GM18519 (cell line): Measurements from ENCODE around the gene PSMD8.
"Not testable (repeated sequence)": the region's sequence is repeated elsewhere in the genome, so short reads cannot be mapped to it uniquely, and the experiment has no call there.

Experiments
- ATAC-seq: cut with Tn5 transposase; IDR thresholded peaks from one replicate; pipeline ENCODE4 v1.9.1; 2021; ENCODE audit warnings: mild to moderate bottlenecking, moderate library complexity; ENCODE audit not compliant: unreplicated experiment, low FRiP score

Gene PSMD8

DNA sequence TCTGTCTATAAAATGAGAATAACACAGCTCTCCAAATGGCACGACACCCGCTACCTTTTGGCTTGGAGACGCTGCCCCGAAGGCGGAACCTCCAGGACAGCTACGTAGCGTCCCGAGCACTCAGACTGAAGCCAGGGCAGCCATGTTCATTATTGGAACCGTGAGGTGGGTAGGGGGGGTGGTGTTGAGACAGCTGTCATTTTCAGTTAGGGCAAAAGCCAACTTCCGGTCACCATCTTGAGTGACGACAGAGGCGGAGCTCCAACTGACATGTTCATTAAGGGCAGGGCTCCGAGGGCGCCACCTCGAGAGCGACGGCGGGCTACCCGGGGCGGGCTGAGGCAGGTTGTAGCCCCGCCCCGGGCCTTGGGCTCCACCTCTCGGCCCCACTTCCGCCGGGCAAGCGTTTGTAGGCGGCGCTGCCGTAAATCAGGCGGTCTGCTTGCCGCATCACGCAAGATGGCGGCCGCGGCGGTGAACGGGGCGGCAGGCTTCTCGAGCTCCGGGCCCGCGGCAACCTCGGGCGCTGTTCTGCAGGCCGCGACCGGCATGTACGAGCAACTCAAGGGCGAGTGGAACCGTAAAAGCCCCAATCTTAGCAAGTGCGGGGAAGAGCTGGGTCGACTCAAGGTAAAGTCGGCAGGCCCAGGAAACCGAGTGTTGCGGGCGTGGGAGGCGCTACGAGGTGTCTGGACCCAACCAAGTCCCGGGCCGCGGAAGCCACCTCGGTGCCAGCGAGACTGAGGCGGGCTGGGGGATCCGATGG lies at the start of gene PSMD8:
Gene PSMD8, plus strand, starts transcription at position 240 of the 766 bp plus-strand sequence. Its CDS starts 31 bp downstream, at position 271.
- peak; percentile 79 for ATAC-seq

DNA sequence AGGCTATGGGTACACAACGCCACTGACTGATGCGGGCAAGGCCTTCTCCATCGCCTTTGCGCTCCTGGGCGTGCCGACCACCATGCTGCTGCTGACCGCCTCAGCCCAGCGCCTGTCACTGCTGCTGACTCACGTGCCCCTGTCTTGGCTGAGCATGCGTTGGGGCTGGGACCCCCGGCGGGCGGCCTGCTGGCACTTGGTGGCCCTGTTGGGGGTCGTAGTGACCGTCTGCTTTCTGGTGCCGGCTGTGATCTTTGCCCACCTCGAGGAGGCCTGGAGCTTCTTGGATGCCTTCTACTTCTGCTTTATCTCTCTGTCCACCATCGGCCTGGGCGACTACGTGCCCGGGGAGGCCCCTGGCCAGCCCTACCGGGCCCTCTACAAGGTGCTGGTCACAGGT lies 47.8 kb upstream of the PSMD8 start:
- no peak for ATAC-seq

DNA sequence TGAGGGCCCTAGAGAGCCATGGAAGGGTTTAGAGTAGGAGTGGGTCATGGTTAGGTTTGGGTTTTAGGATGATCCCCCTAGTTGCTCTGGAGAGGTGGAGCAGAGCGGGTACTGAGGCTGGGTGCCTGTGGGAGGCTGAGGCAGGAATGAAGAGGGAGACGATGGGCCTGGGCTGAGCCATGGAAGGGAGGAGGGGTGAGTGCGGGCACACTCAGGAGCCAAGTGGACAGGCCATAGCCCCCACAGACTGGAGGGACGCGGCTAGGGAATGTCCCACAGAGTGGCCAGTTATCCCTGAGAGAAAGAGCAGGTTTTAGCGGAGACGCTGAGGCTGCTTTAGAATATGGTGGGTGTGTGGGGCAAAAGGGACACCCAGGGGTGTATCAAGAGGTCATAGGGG lies 44.7 kb upstream of the PSMD8 start:
- no peak for ATAC-seq

DNA sequence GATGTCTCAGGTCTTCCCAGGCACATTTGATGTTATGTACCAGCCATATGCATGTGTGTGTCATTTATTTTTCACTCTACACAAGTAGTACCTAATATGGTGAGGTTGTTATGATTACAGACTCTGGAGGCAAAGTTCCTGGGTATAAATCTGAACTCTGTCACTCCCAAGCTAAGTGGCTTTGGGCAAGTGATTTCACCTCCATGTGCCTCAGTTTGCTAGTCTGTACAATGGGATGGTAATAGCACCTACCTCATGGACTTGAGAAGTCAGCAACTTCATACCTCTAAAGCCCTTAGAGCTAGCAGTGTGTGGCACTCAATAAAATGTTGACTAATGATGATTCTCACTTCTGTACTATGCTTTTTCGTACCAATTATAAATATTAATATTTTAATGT lies 42.6 kb upstream of the PSMD8 start:
- no peak for ATAC-seq

DNA sequence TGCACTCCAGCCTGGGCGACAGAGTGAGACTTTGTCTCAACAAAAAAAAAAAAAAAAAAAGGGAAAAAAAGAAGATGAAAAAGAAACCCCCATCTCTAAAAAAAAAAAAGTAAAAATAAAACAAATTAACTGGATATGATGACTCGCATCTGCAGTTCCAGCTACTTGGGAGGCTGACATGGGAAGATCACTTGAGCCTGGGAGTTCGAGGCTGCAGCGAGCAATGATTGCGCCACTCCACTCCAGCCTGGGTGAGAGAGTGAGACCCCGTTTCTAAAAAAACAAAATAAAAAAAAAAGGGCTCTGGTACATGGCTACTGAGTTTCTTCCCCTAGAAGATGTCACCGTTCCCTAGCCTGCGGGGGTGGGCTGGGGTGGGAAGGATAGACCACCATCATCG lies 41.1 kb upstream of the PSMD8 start:
- no peak for ATAC-seq

DNA sequence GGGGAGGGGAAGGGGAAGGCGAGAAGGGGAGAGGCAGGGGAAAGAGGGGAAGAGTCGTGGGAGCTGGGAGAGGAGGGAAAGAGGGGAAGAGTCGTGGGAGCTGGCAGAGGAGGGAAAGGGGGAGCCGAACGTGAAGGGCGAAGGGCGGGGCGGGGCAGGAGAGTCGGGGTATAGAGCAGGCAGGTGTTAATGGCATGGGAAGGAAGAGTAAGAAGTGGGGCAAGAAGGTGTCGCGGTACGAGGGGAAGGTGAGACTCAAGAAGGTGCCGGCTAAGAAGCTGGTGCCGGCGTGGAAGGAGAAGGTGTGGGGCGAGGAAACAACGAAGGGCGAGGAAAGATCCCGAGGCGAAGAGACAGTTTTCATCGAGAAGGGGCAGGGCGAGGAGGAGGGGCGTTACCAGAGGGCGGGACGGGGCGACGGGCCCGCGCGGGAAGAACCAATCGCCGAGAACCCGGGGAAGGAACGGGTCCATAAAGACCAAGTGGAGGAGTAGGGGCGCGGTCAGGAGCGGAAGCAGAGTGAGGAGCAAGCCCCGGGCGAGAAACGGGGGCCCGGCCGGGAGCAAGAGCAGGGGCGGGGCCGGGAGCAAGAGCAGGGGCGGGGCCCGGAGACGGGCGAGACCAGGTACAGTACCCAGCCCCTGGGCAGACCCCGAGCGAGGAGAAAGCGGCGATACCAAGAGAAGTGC lies 38.3 kb upstream of the PSMD8 start:
- ATAC-seq, result peak; percentile 44

DNA sequence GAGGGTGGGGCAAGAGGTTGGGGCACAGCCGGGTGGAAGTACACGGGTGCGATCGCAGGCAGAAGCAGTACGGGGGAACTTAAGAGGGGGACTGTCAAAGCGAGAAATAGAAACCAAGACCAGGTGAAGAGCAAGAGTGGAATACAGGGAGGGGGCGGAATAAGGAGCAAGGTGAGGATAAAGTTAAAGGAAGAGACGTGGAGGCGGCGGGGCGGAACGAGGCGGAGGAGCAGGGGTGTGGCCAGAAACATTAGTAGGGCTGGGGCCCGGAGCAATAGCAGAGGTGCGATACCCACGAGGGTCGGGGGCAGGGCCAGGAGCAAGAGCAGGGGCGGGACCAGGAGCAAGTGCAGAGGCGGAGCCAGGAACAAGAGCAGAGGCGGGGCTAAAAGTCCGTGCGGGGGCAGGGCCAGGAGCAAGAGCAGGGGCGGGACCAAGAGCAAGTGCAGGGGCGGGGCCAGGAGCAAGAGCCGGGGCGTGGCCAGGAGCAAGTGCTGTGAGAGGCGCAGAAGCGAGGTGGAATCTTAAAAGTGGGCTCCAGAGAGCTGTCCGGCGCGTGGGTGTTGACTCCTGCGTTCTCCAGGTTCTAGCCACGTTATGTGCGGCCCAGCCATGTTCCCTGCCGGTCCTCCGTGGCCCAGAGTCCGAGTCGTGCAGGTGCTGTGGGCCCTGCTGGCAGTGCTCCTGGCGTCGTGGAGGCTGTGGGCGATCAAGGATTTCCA lies 37.6 kb upstream of the PSMD8 start:
- ATAC-seq, result peak; percentile 32

DNA sequence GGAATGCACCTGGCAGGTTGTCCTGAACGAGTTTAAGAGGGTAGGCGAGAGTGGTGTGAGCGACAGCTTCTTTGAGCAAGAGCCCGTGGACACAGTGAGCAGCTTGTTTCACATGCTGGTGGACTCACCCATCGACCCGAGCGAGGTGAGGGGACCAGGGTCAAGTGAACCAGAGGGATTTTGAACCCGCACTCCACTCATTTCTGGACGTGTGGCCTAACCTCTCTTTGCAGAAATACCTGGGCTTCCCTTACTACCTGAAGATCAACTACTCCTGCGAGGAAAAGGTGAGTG lies 37.1 kb upstream of the PSMD8 start:
- no peak for ATAC-seq

DNA sequence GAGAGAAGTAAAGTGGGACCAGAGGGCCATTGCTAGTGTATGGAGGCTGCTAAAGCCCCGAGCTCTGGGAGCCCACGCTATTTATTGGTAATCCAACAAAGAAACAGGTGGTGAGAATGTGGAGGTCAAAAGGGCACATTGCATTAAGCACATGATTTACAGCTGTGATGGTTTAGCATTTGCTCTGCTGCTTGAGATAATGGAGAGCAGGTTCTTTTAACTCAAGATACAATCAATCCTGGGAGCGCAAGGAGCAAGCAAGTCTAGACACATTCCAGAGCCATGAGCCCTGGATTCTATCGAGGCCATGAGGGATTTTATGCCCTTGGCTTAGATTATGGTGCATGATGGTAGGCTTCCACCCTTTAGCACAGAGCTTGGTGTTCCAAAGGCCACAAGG lies 35.4 kb upstream of the PSMD8 start:
- not testable (repeated sequence) for ATAC-seq

DNA sequence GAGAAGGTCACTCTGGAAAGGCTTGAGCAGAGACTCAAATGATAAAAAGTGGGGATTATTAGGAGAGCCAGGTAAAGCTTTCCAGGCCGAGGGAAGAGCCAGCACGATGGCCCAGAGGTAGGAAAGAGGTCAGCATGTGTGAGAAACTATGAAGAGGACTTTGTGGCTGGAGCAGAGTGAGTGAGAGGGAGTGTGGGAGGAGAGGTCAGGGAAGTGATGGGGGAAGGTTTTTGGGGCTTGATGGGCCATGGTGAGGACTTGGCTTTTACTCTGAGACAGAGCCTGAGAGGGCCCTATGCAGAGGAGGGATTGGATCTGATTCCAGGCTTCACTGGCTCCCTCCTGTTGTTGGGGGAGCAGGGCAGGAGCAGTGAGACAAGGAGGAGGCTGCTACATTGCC lies 33.4 kb upstream of the PSMD8 start:
- ATAC-seq, result no peak

DNA sequence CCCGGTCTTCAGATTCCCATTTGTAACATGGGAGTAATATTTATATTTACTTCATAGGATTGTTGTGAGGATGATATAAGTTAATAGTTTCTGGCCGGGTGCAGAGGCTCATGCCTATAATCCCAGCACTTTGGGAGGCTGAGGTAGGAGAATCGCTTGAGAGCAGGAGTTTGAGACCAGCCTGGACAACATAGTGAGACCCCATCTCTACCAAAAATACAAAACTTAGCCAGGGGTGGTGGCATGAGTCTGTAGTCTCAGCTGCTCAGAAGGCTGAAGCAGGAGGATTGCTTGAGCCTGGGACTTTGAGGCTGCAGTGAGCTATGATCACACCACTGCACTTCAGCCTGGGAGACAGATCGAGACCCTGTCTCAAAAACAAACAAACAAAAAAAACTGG lies 27.5 kb upstream of the PSMD8 start:
- ATAC-seq, result no peak

DNA sequence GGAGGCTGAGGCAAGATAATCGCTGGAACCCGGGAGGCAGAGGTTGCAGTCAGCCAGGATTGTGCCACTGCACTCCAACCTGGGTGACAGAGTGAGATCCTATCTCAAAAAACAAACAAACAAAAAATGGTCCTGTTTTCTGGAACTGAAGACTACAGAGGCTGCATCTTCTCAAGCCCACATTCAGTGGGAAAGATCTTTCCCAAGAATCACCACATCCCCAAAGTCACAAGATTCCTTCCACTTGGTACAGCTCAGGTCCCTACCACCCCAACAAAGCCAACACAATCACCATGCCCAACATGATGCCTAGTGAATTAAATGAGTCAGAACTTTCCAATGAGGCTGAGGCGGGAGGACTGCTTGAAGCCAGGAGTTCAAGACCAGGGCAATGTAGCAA lies 23.5 kb upstream of the PSMD8 start:
- ATAC-seq, result no peak

DNA sequence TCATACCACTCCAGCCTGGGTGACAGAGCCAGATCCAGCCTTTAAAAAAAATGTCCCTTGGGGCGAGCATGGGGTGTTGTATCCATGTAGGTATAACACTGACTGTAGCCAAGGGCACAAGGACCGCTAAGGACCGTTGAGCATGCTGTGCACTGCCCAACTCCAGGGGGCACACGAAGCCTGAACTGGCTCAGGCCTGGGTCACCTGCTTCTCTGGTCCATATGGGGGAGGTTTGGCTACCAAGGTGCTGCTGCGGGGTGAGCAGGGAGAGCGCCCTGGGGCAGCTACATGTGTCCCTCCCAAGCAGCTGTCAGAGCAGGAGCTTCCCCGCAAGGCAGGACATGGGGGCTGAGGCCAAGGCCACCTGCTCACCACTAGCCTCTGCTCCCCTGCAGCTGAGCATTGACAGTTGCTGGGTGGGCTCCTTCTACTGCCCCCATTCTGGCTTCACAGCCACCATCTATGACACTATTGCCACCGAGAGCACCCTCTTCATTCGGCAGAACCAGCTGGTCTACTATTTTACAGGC lies 22.4 kb upstream of the PSMD8 start:
- ATAC-seq, result no peak

DNA sequence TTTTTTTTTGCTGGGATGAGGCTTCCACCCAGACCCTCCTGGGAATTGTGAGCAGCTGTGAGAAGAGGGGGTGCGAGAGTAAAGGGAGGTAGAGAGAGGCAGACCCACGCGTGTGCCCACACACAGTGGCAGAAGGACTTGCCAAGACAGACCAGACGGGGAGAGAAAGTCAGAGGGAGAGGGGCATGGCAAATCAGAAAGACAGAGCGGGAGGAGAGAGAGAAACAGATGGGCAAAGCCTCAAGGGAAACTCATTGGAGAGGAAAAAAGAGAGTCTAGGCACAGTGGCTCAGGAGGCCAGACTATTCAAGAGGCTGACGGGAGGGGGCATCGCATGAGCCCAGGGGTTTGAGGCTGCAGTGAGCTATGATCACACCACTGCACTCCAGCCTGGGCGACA lies 21.8 kb upstream of the PSMD8 start:
- ATAC-seq, result no peak

DNA sequence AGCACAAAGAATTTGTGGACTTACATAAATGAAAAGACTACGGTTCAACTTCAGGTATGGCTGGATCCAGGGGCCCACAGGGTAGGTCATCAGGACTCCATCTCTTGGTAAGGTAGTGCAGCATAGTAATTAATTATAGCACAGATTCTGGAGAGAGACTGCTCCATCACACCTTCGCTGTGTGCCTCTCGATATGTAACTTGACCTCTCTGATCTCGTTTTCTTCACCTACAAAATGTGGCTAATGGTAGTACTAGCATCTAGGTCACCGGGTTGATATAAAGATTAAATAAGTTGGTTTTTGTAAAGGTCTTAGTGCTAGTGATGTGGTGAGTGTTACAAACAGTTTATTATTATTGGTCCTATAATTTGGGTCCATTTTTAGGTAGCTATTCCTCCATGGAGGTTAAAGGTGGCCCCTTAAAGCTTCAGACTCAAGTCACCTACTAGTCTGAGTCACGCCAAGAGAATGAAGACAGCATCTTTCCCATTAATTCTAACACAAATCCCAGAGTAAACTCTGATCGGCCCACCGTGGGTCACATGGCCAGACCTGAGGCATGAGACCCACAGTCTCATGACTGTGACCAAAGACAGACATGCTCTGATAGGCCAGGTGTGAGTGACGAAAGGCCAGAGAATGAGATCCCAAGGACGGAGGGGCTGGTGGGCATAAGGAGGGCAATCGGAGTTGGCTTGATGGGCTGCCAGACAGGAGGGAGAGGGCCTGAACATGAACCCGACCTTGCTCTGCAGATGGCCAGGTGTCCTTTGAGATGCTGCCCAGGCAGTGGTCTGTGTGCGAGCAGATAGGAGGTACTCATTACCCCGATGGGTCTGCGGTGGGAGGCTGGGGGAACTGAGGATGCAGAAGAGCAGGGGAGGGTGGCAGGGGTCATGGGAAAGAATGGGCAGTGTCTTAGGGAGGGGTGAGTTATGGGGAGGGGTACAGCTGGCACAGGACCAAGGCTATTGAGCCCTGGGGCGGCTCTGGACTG lies 18.3 kb upstream of the PSMD8 start:
- ATAC-seq, result no peak

DNA sequence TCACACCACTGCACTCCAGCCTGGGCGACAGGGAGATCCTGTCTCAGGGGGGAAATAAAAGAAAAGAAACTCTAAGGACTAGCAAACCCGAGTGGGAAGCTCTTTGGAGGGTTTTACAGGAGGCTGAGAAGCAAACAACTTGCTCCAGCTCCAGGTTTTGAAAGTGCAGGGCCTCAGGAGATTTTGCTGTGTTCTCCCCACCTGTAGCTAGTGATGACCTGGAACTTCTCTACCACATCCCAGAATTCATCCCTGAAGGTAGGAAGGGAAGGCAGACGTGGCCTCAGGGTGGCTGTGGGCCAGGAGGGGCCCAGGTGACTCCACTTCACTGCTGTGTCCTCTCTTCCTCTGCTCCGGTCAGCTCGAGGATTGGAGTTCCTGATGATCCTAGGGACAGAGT lies 16.3 kb upstream of the PSMD8 start:
- no peak for ATAC-seq

DNA sequence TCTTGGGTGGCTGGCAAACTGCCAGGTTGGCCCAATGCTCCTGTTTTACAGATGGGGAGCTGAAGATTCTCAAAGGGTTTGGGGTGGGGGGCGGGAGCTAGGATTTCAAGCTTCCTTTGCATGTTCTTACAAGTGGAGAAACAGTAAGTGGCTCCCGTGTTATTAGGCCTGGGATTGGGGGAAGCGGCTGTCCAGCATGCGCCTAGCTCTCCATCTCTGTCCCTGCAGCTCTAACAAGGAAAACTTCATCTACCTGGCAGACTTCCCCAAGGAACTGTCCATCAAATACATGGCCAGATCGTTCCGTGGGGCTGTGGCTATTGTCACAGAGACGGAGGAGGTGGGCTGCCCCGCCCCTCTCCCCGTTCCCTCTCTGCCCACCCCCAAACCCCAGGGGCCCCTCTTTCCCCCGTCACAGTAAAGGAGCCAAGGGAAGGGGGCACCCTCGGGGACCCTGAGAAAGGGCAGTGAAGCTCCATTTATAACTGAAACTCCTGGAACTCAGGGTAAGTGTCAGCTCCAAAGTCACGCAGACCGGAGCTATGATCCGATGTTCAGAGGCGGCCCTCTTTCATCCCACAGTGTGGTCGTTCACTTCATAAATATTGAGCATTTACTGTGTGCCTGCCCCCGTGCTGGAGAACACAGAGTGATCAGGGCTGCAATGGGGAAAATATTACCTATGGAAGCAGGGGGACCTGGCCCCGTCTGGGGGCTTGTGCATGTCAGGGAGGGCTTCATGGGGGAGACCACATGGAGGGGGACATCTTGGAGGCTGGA lies 14.9 kb upstream of the PSMD8 start:
- ATAC-seq, result no peak

DNA sequence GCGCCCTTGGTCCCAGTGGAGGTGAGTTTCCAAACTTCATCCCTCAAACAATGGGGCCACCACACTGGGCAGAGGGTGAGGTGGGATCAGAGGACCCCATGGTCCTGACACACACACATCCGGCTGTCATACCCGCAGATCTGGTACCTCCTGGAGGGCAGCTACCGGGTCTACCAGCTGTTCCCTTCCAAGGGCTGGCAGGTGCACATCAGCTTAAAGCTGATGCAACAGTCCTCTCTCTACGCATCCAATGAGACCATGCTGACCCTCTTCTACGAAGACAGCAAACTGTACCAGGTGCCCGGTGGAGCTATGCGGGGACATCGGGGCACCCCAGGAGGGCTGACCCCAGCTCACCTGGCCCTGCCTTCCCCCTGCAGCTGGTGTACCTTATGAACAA lies 14.0 kb upstream of the PSMD8 start:
- ATAC-seq, result no peak

DNA sequence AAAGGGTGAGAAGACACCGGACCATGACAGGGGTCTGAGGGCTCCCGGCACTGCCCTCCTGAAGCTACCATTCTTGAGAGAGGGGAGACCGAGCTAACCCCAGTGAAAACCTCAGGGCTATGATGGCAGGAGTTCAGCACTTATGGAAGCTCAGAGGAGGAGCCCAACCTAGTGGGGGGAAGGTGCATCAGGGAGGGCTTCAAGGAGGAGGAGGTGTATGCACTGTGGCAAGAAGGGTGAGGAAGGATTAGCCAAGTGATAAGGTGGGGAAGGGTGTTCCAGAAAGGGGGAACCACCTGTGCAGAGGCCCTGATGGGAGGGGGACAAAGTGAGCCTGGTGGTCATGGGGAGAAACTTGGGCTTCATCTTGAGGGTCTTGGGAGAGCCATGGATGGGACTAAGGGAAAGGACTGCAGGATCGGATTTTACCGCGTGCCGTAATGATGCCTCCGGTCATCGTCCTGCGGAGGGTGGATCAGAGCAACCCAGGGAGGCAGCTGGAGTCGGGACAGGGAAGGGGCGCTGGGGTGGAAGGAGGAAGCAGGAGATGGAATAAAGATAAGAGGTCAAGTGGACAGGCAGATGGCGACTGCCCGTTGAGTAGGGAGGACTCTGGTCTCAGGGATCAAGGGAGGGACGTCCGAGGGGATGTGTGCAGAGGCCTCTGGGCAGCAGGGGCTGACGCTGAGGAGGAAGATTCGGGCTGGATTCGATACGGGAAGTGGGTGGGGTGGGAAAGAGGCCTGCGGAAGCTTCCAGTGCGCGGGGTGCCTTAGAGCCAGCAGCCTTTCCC lies 13.3 kb upstream of the PSMD8 start:
- ATAC-seq, result no peak
